GM18499 (cell line): Measurements from ENCODE around the gene TSSC4.

ENCODE experiments used
- ATAC-seq: cut with Tn5 transposase; IDR thresholded peaks from one replicate; pipeline ENCODE4 v1.9.1; 2021; ENCODE audit warnings: moderate number of reproducible peaks; ENCODE audit not compliant: insufficient read depth, unreplicated experiment

TSSC4 gene

DNA sequence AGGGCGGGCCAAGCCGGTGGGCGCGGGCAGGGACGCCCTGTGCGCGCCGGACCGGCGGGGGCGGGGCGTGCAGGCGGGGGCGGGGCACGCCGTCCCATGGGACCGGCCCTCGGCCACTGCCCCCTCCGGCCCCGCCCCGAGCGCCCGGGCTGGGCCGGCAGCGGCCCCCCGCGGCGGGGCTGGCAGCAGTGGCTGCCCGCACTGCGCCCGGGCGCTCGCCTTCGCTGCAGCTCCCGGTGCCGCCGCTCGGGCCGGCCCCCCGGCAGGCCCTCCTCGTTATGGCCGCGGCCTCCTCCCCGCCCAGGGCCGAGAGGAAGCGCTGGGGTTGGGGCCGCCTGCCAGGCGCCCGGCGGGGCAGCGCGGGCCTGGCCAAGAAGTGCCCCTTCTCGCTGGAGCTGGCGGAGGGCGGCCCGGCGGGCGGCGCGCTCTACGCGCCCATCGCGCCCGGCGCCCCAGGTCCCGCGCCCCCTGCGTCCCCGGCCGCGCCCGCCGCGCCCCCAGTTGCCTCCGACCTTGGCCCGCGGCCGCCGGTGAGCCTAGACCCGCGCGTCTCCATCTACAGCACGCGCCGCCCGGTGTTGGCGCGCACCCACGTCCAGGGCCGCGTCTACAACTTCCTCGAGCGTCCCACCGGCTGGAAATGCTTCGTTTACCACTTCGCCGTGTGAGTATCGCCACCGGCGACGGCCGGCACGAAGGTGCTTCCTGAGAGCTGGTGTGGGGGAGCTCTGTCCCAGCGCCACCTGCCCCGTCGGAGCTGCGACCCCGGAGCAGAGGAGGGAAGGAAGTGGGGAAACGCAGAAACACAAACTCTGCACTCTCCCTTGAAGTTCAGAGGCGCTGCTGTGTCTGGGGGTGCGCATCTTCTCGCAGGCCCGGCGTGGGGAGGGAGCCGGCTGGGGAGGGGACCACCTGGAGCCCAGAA, 44.5 kb downstream of the TSSC4 start, which contains the start of gene KCNQ1:
KCNQ1 (plus strand) TSS at position 188 of the 925 bp plus-strand sequence; CDS start at position 279, 91 bp downstream.
- no peak for ATAC-seq

DNA sequence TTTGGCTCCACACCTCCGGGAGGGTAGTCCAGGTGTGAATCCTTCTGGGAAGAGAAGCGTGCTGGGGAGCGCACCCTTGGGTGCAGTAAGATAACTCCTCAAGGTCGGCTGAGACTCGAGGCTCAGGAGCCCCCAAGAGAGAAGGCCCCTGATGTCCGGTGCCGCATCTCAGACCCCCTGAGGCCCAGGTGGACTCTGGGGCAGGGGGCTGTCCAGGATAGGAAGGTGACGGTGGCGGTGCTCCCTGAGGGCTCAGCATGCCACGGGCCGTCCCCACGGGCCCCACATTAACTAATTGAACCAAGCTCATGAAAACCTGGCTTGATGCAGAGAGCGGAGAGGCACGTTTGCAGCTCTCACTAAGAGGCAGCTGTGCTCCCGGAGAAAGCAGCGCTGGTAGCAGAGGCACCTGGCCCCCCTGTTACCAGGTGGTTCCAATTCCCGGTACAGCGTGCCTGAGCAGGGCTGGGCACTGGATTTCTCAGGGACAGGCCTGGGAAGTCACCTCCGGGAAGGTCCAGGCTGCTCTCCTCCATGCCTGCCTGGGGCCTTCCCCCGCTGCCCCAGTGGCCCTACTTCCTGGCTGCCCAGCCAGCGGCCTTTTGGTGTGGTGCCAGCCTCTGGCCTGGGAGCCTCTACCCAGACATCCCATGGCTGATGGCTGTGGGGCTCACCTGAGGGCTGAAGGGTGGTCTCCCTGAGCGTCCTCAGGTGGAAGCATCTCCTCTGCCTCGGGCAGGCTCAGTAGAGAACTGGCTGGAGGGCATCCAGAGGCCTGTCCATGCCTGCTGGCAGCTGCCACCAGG, 45.4 kb downstream of the TSSC4 start:
- no peak for ATAC-seq

DNA sequence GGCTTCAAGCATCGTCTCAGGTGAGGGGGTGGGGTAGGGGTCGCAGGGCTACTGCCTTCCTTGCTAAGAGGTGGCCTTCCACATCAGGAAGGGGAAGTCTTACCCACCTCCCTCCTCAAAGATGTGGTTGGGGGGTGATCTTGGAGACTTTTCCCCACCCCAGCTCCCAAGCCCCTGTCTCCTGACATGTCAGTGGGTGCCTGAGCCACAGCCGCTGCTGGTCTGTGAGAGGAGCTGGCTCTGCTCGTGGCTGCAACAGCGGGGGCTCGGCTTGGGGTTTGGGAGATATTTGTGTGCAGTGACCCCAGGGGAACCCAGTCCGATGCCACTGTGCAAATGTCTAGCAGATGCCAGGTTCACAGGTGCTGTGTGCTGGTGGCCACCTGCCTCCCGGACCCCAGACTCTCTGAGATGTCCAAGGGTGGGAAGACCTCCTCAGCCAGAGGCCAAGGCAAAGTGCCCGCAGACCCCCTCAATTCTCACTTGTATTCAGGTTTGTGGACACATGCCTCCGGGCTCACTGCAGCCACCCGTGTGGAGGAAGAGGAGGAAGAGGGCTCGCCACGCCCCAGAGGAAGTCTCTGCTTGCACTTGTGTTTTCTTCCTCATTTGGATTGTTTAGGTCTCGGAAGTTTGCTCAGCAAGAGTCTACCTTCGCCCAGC, 46.2 kb downstream of the TSSC4 start:
- ATAC-seq = no peak

DNA sequence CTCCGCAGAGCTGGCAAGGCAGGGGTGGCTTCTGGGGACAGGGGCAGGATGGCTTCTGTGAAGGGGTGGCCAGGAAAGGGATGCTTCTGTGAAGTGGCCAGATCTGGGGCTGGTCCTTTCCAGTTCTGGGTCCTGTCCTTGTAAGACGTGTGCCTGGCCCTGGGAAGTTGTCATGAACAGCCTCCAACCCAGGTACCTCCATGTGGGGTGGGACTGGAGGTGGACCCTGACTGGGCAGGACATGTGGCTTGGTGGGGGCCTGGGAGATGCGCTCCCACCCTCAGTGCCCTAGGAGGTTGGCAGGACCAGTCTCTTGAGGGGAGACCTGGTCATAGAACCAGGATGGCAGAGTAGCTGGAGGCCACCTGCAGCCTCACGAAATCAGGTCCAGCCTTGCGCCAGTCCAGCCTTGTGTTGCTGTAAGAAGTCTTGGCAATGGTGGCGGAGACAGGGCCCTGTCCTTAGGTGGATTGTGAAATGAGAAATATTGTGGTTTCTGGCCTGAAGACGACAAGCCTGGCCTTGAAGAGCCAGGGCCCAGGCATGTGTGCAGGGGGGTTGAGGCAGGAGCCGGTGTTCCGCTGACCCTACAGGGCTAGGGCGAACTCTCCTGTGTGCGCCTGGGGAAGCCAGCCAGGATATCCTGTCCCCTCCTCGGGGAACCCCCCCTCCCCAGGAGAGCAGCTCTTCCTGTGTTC, 46.9 kb downstream of the TSSC4 start:
- ATAC-seq = no peak

DNA sequence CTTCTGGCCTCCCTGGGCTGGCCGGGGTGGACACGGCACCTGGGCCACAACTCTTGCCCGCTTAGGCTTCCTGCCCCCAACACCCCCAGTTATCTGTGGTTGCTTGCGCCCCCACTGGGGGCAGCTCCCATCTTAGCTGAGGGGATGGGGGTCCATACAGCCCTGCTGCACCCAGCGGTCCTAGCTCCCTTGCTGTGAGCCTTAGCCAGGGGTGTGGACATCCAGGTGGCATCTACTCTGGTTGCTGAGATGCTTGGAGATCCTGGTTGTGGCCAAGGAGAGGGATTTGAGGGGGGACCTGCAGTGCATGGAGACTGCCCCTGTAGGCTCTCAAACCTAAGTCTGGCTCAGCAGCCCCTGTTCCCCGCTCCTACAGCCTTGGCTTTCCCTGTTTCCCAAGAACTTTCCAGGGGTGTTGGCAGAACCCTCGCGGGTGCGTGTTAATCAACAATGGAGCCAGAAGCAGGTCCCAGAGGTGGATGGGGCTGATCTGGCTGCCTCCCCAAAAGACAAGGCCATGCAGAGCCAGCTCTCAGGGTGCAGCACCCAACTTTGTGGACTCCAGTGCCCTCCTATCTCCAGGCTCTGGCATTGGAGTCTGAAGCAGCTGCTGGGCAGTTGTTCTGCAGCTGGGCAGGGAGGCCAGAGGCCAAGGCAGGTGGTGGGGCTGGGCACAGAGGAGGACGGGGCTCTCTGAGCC, 47.6 kb downstream of the TSSC4 start:
- no peak for ATAC-seq

DNA sequence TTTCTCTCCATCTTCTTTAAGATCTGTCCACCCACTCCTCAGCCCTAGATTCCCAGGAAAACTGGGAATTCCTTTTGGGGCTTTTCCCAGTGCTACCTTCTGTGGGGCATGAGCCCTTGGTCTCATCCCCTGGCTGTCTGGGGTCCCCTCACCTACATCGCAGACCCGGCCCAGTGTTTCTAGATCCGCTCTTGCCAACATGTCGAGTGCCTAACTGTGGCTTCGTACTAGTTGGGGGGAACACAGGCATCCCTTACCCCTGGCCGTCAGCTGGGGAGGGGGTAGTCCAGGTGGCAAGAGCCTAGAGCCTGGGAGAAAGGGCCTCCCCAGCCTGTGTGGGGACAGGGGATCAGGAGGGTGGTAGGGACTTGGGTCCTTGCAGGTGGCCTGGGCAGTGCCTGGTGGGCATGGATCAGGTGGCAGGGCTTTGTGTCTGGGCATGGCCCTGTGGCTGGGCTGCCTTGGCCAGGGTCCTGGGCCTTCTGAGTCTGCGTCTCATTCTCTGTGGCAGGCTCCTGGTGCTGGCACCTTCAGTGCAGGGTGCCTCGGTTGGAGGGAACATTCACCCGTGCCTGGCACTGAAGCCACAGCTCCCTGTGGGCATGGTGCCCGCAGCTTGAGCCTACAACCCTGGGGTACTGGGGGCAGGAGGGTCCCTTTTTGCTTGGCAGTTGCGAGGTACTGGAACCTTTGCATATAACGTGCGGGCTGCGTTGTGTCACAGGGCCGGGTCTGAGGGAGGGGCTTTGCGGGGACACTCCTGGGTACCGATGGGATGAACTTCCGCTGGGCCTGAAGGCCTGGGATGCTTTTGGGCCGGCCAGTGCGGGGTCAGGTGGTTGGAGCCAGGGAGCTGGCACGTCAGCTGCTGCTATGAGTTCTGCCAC, 48.4 kb downstream of the TSSC4 start:
- ATAC-seq = no peak

DNA sequence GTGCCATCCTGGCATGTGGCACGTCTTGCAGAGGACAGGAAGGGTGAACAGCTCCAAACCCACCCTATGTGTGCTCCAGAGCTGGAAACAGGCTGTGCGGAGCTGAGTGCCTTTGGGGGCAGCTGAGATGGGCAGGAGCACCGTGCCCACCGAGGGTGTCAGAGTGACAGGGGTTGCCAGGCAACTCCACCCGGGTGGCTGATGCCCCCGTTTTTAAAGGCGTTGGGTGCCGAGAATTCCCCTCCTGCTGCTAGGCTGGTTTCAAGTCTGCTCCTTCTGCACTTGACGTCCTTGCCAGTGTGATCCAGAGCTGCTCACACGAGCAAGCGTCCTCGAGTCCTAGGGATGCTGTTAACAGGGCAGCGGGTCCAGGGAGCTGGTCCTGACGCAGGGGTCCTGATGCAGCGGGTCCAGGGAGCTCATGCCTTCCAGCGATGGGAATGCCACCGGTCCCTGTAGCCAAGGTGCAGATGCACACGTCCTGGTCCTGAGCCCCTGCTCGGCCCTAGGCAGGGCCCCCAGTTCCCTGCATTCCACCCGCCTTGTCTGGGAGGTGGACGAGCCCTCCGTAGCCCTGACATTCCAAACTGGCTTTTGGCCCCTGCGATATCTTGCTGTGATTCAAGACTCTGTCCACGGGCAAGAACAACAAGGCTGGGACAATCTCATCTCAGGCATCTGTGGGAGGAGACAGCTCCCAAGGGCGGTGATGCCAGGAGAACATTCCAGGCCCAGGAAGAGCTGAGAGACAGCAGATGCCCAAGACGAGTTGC, 49.2 kb downstream of the TSSC4 start:
- ATAC-seq = no peak

DNA sequence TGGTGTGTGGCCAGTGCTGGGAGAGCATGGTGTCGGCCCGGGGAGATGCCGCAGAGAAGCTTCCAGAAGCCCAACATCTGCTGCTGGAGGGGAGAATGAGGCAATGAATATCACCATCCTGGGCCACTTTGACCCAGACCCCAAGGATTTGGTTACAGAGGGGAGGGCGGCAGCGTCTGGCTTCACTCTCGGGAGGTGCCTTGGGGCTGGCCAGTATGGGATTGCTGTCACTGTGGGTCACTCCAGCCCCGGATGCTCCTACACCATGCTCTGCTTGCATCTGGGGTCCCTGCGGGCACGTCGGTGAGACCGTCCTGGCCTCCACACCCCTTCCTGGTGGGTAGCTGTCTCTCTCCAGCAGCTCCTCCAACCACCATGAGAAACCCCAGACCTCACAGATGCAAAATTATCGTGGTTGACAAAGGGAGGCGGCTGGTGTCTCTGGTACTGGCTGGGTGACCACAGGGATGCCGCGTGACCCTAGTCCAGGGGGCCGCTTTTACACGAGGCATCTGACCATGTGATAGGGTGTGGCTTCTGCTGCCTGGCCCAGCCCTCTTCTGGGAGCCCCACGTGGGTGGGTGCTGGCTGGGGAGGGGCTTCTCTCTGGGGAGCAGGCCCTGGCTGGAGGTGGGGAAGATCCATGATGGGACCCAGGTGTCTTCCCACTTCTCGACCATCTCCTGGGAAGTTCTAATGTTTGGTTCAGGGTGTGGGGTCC, 49.9 kb downstream of the TSSC4 start:
- ATAC-seq = no peak

DNA sequence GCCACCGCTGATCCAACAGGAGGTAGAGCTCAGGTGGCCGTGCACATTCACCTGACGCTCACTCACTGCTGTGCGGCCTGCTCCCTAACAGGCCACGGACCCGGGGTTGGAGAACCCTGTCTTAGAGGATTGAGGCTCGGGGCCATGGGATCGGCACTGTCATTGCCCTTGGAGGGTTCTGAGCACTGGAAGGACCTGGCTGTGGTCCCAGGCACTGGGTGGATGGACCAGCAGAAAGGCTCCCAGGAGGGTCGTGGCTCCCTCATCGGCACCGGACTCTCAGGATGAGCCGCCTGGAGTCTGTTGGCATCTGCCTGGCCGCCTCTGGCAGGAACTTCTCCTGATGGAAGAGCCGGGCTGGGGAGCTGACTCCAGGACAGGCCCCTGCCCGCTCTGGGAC, 50.8 kb downstream of the TSSC4 start:
- ATAC-seq = no peak

DNA sequence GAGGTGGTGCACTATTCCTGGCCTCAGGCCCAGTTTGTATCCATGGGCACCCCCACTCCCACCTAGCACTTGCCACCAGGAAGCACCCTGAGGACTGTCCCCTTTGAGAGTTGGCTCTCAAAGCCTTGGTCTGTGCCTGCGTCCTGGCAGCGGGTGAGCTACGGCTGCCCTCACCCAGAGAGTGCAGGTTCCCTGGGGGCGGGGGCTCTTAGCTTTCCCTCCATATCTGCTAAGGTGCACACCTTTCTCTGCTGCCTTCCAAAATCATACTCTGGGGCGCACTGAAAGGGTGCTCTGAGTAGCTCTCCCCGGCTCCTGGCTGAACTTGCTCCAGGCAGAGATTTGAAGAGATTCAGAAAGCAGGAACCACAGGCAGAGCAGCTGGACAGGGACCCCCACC, 51.4 kb downstream of the TSSC4 start:
- ATAC-seq = no peak

DNA sequence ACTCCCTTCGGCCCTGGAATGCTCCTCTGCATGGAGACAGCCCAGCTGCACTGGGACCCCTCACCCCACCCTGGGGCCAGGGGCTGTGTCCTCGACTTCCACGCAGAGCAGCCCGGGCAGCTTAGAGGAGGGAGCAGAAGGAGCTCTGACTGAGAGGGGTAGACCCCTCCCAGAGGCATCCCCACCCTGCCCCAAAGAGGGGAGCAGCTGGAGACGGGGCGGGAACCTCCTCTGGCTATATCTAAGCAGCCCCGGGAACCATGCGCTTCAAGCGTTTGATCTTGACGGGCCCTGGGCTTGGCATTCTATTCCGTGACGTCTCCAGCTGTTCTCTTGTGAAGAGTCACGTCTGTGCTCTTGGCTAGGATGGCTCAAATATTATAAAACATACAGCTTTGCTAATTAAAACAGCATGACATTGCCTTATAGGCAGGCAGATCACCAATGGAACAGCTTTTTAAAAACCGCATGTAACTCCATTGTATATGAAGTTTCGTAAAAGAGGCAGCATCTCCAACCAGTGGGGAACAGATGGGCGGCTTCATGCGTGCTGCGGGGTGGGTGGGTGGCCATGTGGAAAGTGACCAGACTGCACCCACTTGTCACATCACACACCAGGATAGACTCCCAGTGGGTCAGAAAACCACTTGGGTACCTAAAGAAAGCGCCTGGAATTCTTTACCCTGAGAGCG, 51.9 kb downstream of the TSSC4 start:
- no peak for ATAC-seq

DNA sequence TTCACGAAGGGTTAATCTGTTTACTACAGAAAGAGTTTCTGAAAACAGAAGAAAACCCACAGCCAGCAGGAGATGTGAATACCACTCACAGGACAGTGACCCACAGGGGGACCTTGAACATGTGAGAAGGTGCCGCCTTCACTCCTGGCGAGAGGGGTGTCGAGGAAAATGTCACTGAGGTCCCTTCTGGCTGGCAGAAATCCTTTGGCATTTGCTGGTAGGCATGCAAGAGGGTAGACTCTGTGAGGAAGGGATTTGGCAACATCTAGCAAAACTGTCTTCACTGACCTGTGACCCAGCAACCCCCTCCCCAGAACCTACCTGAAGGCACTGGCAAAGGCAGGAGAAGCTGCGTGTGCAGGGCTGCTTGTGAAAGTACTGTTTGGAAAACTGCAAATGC, 52.9 kb downstream of the TSSC4 start:
- ATAC-seq = no peak
